MM.1S (cell line): ENCODE measurements around the gene SCYL2.

Experiments
- DNase-seq: peaks from one replicate; pipeline ENCODE4 v3.0.0-alpha.2; 2015
- H2AFZ ChIP-seq: fragments of 300-600 bp; sonication (generic); 2 replicates; pipeline ENCODE4 v1.6.0; 2016; ENCODE audit warnings: antibody characterized with exemption, low read length
- H3F3A ChIP-seq: fragments of 300-600 bp; sonication (generic); 2 replicates; pipeline ENCODE4 v1.6.1; 2016; ENCODE audit warnings: mild to moderate bottlenecking, antibody characterized with exemption, low read length, moderate library complexity, mixed read lengths; ENCODE audit not compliant: insufficient read depth
- H3K27ac ChIP-seq: fragments of 300-600 bp; sonication (generic); 2 replicates; pipeline ENCODE4 v1.5.1; 2016; ENCODE audit warnings: mild to moderate bottlenecking, low read length
- H3K27me3 ChIP-seq: fragments of 300-600 bp; sonication (generic); replicated peaks from 2 replicates; pipeline ENCODE4 v1.6.0; 2016; ENCODE audit warnings: low read length; ENCODE audit not compliant: insufficient read depth
- H3K36me3 ChIP-seq: fragments of 300-600 bp; sonication (generic); replicated peaks from 2 replicates; pipeline ENCODE4 v1.6.1; 2016; ENCODE audit warnings: mild to moderate bottlenecking, low read length, mixed read lengths; ENCODE audit not compliant: insufficient read depth
- H3K4me1 ChIP-seq: fragments of 300-600 bp; sonication (generic); 2 replicates; pipeline ENCODE4 v1.6.1; 2016; ENCODE audit warnings: low read length, mixed read lengths
- H3K4me2 ChIP-seq: fragments of 300-600 bp; sonication (generic); 2 replicates; pipeline ENCODE4 v1.6.0; 2016; ENCODE audit warnings: low read depth, low read length
- H3K4me3 ChIP-seq: fragments of 300-600 bp; sonication (generic); 2 replicates; pipeline ENCODE4 v1.5.1; 2016; ENCODE audit warnings: low read length, mixed read lengths
- H3K79me2 ChIP-seq: fragments of 300-600 bp; sonication (generic); 2 replicates; pipeline ENCODE4 v1.6.1; 2016; ENCODE audit warnings: mixed run types, low read length, mixed read lengths
- H3K9ac ChIP-seq: fragments of 300-600 bp; sonication (generic); 2 replicates; pipeline ENCODE4 v1.6.1; 2016; ENCODE audit warnings: low read length, mixed read lengths
- H3K9me2 ChIP-seq: fragments of 300-600 bp; sonication (generic); replicated peaks from 2 replicates; pipeline ENCODE4 v1.6.1; 2016; ENCODE audit warnings: mild to moderate bottlenecking, low read length, mixed read lengths; ENCODE audit not compliant: insufficient read depth
- H3K9me3 ChIP-seq: fragments of 300-600 bp; sonication (generic); replicated peaks from 2 replicates; pipeline ENCODE4 v1.6.1; 2016; ENCODE audit warnings: mild to moderate bottlenecking, low read length, mixed read lengths; ENCODE audit not compliant: insufficient read depth
- H4K20me1 ChIP-seq: fragments of 300-600 bp; sonication (generic); 2 replicates; pipeline ENCODE4 v1.6.1; 2016; ENCODE audit warnings: mild to moderate bottlenecking, low read length, moderate library complexity, mixed read lengths; ENCODE audit not compliant: insufficient read depth
- CTCF ChIP-seq: fragments of 300-600 bp; sonication (generic); IDR thresholded peaks from 2 replicates; pipeline ENCODE4 v1.5.1; 2016; ENCODE audit warnings: antibody characterized with exemption, low read length, mixed read lengths
- EZH2 ChIP-seq: fragments of 300-600 bp; sonication (generic); optimal IDR thresholded peaks from 2 replicates; pipeline ENCODE3; 2017; ENCODE audit warnings: low read depth, mild to moderate bottlenecking, antibody characterized with exemption, low read length, mixed read lengths
- EZH2phosphoT487 ChIP-seq: fragments of 300-600 bp; sonication (generic); IDR thresholded peaks from 2 replicates; pipeline ENCODE4 v1.6.1; 2018; ENCODE audit warnings: antibody characterized with exemption, low read length

SCYL2 gene

GRCh38 chr12:100364324-100364723, 97.3 kb downstream of the SCYL2 start:
- H3F3A ChIP-seq = no peaks in the 10 kb centered on the region
- H2AFZ ChIP-seq = no peak overlapping the region
- TF ChIP-seq CTCF = no peak
- TF ChIP-seq EZH2phosphoT487 = no peak
- no peak for TF ChIP-seq EZH2
- no peaks in the 10 kb centered on the region for H3K9me3 ChIP-seq
- H3K27ac ChIP-seq = no peak overlapping the region
- no peaks in the 10 kb centered on the region for H3K4me1 ChIP-seq
- H3K79me2 ChIP-seq = no peaks in the 10 kb centered on the region
- H3K4me2 ChIP-seq = no peak overlapping the region
- no peak for DNase-seq
- H3K9me2 ChIP-seq = no peaks in the 10 kb centered on the region
- H3K27me3 ChIP-seq = no peaks in the 10 kb centered on the region
- no peak overlapping the region for H3K9ac ChIP-seq
- no peaks in the 10 kb centered on the region for H4K20me1 ChIP-seq
- H3K36me3 ChIP-seq = no peaks in the 10 kb centered on the region
- no peak overlapping the region for H3K4me3 ChIP-seq

- no peak for DNase-seq
- TF ChIP-seq EZH2phosphoT487 (no peak), CTCF (no peak), EZH2 (no peak)
These were observed 98.4 kb downstream of the SCYL2 start for GRCh38 chr12:100365411-100365810.

GRCh38 chr12:100368066-100368465, 101.1 kb downstream of the SCYL2 start:
- Histone ChIP-seq H3K36me3 (no peaks in the 10 kb centered on the region), H3K9me3 (no peaks in the 10 kb centered on the region), H3K27me3 (no peaks in the 10 kb centered on the region), H3K4me1 (no peaks in the 10 kb centered on the region), H3K79me2 (no peaks in the 10 kb centered on the region), H2AFZ (no peak overlapping the region), H3K9me2 (no peaks in the 10 kb centered on the region), H3K9ac (no peak overlapping the region), H3K27ac (no peak overlapping the region), H3F3A (no peaks in the 10 kb centered on the region), H3K4me3 (no peak overlapping the region), H3K4me2 (no peak overlapping the region), H4K20me1 (no peaks in the 10 kb centered on the region)
- DNase-seq = no peak
- TF ChIP-seq EZH2 = no peak
- TF ChIP-seq CTCF = no peak
- no peak for TF ChIP-seq EZH2phosphoT487

More at GRCh38 chr12:100365411-100365810, 98.4 kb downstream of the SCYL2 start:
- no peaks in the 10 kb centered on the region for H3K36me3 ChIP-seq
- H2AFZ ChIP-seq = no peak overlapping the region
- no peaks in the 10 kb centered on the region for H3K27me3 ChIP-seq
- no peaks in the 10 kb centered on the region for H3K4me1 ChIP-seq
- H3K9me2 ChIP-seq = no peaks in the 10 kb centered on the region
- H3F3A ChIP-seq = no peaks in the 10 kb centered on the region
- no peaks in the 10 kb centered on the region for H3K9me3 ChIP-seq
- H3K27ac ChIP-seq = no peak overlapping the region
- H3K79me2 ChIP-seq = no peaks in the 10 kb centered on the region
- no peak overlapping the region for H3K9ac ChIP-seq
- H4K20me1 ChIP-seq = no peaks in the 10 kb centered on the region
- H3K4me2 ChIP-seq = no peak overlapping the region
- H3K4me3 ChIP-seq = no peak overlapping the region
